GM12891 (cell line): Measurements from ENCODE around the gene TMSB4X.
"Not testable (repeated sequence)": the region's sequence is repeated elsewhere in the genome, so short reads cannot be mapped to it uniquely, and the experiment has no call there.

Source experiments
- DNase-seq: peaks from one replicate; pipeline ENCODE4 v3.0.0; 2011; ENCODE audit warnings: low spot score; ENCODE audit not compliant: insufficient read length
- FAIRE-seq: peaks from 2 replicates; lab custom pipeline; 2011; peaks lifted over from hg19 to GRCh38; lab: Jason Lieb, UNC
- PAX5 ChIP-seq: IDR thresholded peaks from 2 replicates; pipeline ENCODE4 v1.6.1; 2011; ENCODE audit warnings: low read length, moderate library complexity, mild to moderate bottlenecking; ENCODE audit not compliant: insufficient read depth, severe bottlenecking
- POLR2A ChIP-seq: IDR thresholded peaks from 2 replicates; pipeline ENCODE4 v1.6.1; 2011; ENCODE audit warnings: low read depth, low read length, control low read depth
- POLR2AphosphoS5 ChIP-seq: IDR thresholded peaks from 2 replicates; pipeline ENCODE4 v1.6.1; 2011; ENCODE audit warnings: low read depth, low read length, control low read depth
- POU2F2 ChIP-seq: IDR thresholded peaks from 2 replicates; pipeline ENCODE4 v1.6.1; 2011; ENCODE audit warnings: low read depth, mild to moderate bottlenecking, control low read depth, low read length, moderate library complexity
- SPI1 ChIP-seq: IDR thresholded peaks from 2 replicates; pipeline ENCODE4 v1.6.1; 2011; ENCODE audit warnings: low read depth, low read length, control low read depth
- TAF1 ChIP-seq: IDR thresholded peaks from 2 replicates; pipeline ENCODE4 v1.6.1; 2011; ENCODE audit warnings: low read depth, low read length, control low read depth

Gene TMSB4X

GRCh38 chrX:12975991-12976558, 1.2 kb downstream of the TMSB4X start:
- DNase-seq (no peak), FAIRE-seq (no peak)
- TF ChIP-seq PAX5 (no peak), POLR2A (no peak), SPI1 (peak; percentile 13; the same call in 1 of the 2 replicates), POU2F2 (no peak), TAF1 (no peak), POLR2AphosphoS5 (peak; percentile 18; the same call in 1 of the 2 replicates)

DNA sequence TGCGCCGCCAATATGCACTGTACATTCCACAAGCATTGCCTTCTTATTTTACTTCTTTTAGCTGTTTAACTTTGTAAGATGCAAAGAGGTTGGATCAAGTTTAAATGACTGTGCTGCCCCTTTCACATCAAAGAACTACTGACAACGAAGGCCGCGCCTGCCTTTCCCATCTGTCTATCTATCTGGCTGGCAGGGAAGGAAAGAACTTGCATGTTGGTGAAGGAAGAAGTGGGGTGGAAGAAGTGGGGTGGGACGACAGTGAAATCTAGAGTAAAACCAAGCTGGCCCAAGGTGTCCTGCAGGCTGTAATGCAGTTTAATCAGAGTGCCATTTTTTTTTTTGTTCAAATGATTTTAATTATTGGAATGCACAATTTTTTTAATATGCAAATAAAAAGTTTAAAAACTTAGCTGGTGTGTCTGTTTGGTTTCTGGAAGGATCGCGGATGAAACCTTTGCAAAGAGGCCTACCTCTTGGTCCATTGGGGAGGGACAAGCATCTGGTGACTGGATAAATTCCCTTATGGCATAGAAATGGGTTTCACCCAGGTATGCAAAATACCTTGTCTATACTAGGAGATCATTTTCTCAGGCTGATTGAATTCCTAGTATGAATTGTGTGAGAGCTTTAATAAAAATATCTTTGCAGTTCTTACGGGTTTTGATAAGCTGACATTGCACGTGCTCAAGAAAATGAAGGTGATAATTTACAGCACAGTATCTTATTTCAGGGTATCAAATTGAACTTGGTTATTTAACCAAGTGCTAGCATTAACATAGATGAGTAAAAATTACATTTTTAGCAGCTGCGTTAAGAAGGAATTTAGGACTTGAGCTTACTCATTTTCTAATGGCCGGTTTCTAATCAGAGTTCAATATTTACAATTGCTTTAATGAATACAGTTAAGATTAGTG, 2.2 kb downstream of the TMSB4X start:
- FAIRE-seq, DNase-seq: not testable (repeated sequence)
- peak; percentile 79 for TF ChIP-seq POLR2AphosphoS5
- TF ChIP-seq POU2F2, result peak; percentile 65; the same call in 1 of the 2 replicates
- peak; percentile 67 for TF ChIP-seq POLR2A

DNA sequence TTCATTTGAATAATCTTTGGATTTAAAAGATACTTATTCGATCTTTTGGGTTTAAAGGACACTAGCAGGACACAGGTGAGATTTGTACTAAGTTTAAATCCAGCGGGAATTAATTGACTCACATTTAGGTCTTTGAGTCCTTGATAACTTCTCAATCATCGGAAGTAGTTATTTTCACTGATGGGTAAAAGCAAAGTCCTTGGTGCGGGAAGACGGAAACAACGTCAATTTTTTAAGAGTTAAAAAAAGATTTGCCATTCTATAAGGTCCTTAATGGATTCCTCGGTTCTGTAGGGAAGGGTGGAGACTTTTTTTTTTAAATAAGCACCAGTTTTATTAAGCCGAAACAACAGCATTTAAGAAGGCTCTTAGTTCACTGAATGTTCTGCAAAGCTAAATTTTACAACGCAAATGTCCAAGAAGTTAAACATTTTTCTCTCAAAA, 2.9 kb downstream of the TMSB4X start:
- DNase-seq, result no peak
- no peak for TF ChIP-seq POLR2A
- TF ChIP-seq POLR2AphosphoS5, result no peak; the same call in 1 of the 2 replicates
- TF ChIP-seq POU2F2, result no peak
- no peak for TF ChIP-seq TAF1
- TF ChIP-seq SPI1, result no peak
- no peak for TF ChIP-seq PAX5
- no peak for FAIRE-seq

DNA sequence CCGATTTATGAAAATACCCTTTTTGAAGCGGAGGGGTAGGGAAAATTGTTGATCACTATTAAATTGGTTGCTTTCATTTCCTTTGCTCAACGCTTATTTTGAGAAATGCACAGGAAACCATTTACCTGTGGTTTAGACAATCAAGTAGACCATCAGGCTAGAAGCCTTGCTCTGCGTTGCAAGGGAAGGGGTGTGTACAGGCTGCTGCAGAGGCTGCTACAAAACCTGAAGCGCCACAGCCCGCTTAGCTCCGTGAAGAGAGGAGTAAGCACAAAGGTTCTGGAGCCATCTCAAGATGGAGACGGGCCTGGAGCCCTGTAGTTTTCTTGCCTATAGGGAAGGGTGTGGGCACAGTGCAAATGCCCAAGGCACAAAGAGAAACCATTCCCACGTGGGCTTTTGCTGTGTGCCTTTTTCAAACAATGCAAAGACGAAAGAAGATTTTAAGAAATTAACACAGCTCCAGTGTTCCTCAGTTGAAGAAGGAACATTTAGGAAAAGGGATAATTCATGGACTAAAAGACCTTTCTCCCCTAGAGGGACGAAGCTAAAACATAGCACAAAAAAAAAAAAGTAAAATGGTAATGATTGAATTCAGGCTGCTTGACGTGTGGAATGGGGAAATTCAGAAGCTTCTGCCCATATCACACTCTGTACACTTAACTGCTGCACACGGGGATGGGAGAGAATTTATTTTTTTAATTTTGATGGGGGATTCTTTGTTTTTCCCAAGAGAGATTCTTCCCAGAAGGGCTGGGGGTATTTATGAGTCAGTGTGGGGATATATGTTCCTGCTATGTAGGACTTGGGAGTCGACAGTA, 3.5 kb downstream of the TMSB4X start:
- TF ChIP-seq POU2F2 (peak; percentile 96), PAX5 (peak; percentile 60), POLR2AphosphoS5 (peak; percentile 94), SPI1 (peak; percentile 20; the same call in 1 of the 2 replicates), POLR2A (peak; percentile 84), TAF1 (peak; percentile 61)
- peak; percentile 94 for FAIRE-seq
- no peak for DNase-seq

- FAIRE-seq (no peak), DNase-seq (no peak)
- TF ChIP-seq POLR2A (no peak), PAX5 (no peak), SPI1 (no peak)
These were observed 4.2 kb downstream of the TMSB4X start for GRCh38 chrX:12979026-12979607.

DNA sequence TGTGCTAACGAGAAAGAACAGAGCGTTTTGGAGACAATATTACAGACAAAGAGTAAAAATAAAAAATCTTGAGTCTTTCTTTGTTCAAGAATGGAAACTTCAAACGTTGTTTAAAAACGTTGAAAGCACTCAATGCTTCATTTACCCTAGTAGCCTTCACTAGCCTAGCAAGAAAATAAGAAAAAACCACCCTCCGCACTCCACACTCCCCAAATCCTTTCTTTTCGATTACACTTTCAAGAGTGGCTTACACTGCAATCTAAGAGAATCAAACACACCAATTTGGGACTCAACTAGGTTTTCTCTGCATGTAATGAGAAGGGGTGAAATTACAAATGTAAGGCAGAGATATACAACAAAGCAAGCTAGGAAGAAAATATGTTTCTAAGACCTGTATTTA, 4.7 kb downstream of the TMSB4X start:
- no peak for DNase-seq
- no peak for TF ChIP-seq POLR2A
- TF ChIP-seq SPI1, result no peak
- no peak for TF ChIP-seq POU2F2
- TF ChIP-seq POLR2AphosphoS5, result no peak
- no peak for TF ChIP-seq TAF1
- TF ChIP-seq PAX5, result no peak
- peak; percentile 69 for FAIRE-seq

DNA sequence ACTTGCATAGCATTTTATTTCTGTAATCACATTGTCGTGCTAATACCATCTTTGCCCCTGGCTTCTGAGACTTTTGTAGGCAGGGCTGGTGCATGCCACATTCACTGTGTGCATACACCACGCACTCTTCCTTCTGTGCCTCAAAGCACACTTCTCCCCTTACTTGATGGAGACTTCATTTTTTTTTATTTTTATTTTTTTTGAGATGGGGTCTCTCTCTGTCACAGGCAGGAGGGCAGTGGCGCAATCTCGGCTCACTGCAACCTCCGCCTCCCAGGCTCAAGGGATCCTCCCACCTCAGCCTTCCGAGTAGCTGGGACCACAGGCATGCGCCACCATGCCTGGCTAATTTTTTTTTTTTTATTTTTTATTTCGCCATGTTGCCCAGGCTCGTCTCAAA, 5.1 kb downstream of the TMSB4X start:
- DNase-seq, FAIRE-seq: not testable (repeated sequence)

GRCh38 chrX:12981880-12982279, 7.0 kb downstream of the TMSB4X start:
- TF ChIP-seq PAX5, result no peak
- TF ChIP-seq POLR2AphosphoS5, result no peak
- TF ChIP-seq SPI1, result no peak
- TF ChIP-seq POLR2A, result no peak
- TF ChIP-seq POU2F2, result no peak
- FAIRE-seq (peak; percentile 74), DNase-seq (no peak)

GRCh38 chrX:12984603-12985319, 9.9 kb downstream of the TMSB4X start:
- DNase-seq (no peak), FAIRE-seq (peak; percentile 83)

More at GRCh38 chrX:12984603-12985319, 9.9 kb downstream of the TMSB4X start:
- no peak for TF ChIP-seq PAX5
- no peak for TF ChIP-seq POLR2AphosphoS5
- no peak for TF ChIP-seq SPI1
- TF ChIP-seq TAF1, result no peak
- no peak for TF ChIP-seq POLR2A
- no peak for TF ChIP-seq POU2F2
